Coronary artery (tissue), 2 donors: Measurements from ENCODE around the gene GPC6.
A peak's percentile ranks its signal among the peaks of the same experiment; 100 is the strongest.

Source experiments
- DNase-seq: peaks from one replicate; pipeline ENCODE4 v3.0.0-alpha.2; 2017; ENCODE audit warnings: low spot score
- H3K27ac ChIP-seq, 2 donors: fragments of 200-600 bp; sonication (generic); one replicate each; pipeline ENCODE4 v1.5.1; 2016 to 2019
- H3K4me3 ChIP-seq: fragments of 200-600 bp; sonication (generic); 2 replicates; pipeline ENCODE4 v1.5.1; 2016; ENCODE audit warnings: mild to moderate bottlenecking, moderate library complexity
- CTCF ChIP-seq: fragments of 200-600 bp; sonication (generic); IDR thresholded peaks from one replicate; pipeline ENCODE4 v1.5.1; 2019; ENCODE audit warnings: antibody characterized with exemption

Gene GPC6

GRCh38 chr13:93226623-93227279 lies at the start of gene GPC6:
Gene GPC6 (plus strand): TSS chr13:93226807.
- peak within 1 kb of the TSS; percentile 50 to 96 for H3K27ac ChIP-seq
- DNase-seq = no peak
- TF ChIP-seq CTCF = no peak
- peak within 1 kb of the TSS; percentile 80 for H3K4me3 ChIP-seq

GRCh38 chr13:93180356-93180969 lies 46.1 kb upstream of the GPC6 start:
- no peak for DNase-seq
- Histone ChIP-seq H3K4me3 (no peak overlapping the region), H3K27ac (no peak overlapping the region)
- no peak for TF ChIP-seq CTCF

GRCh38 chr13:93182406-93182805 lies 44.2 kb upstream of the GPC6 start:
- no peak for DNase-seq
- TF ChIP-seq CTCF = no peak
- H3K27ac ChIP-seq = no peak overlapping the region
- no peak overlapping the region for H3K4me3 ChIP-seq

- TF ChIP-seq CTCF = no peak
- no peak for DNase-seq
- H3K27ac ChIP-seq = no peak overlapping the region
- no peak overlapping the region for H3K4me3 ChIP-seq
These were observed 43.3 kb upstream of the GPC6 start for GRCh38 chr13:93183302-93183701.

- no peak for TF ChIP-seq CTCF
- DNase-seq = no peak
- Histone ChIP-seq H3K27ac (no peak overlapping the region), H3K4me3 (no peak overlapping the region)
These were observed 36.6 kb upstream of the GPC6 start for GRCh38 chr13:93190006-93190405.

GRCh38 chr13:93193682-93194081 lies 32.9 kb upstream of the GPC6 start:
- no peak overlapping the region for H3K4me3 ChIP-seq
- no peak overlapping the region for H3K27ac ChIP-seq
- TF ChIP-seq CTCF = no peak
- DNase-seq = no peak

GRCh38 chr13:93199856-93200255 lies 26.8 kb upstream of the GPC6 start:
- no peak for DNase-seq
- Histone ChIP-seq H3K4me3 (no peak overlapping the region), H3K27ac (no peak overlapping the region)
- no peak for TF ChIP-seq CTCF
